ENCODE data around the gene ADIG.

Gene ADIG

GRCh38 chr20:38608188-38608587 lies 27.2 kb downstream of the ADIG start:
- no peak for TF ChIP-seq CTCF (IDR thresholded peaks at IDR 0.05; ENCODE audit: extremely low read depth, insufficient read depth, missing control alignments)
- in situ Hi-C loops (cut with MboI; ENCODE audit: low pct_unique_long_range_greater_than_20kb, low sequenced_read_pairs, unreplicated experiment), result no loop called here
- DNase-seq (ENCODE audit: low spot score), result no peak

- TF ChIP-seq CTCF (IDR thresholded peaks at IDR 0.05; ENCODE audit: extremely low read depth, insufficient read depth, missing control alignments), result no peak
- no peak for DNase-seq (ENCODE audit: low spot score)
These were observed 28.8 kb downstream of the ADIG start for GRCh38 chr20:38609815-38610214.

GRCh38 chr20:38610521-38610920 lies 29.5 kb downstream of the ADIG start:
- no peak for DNase-seq (ENCODE audit: low spot score)
- TF ChIP-seq CTCF (IDR thresholded peaks at IDR 0.05; ENCODE audit: extremely low read depth, insufficient read depth, missing control alignments), result no peak
- in situ Hi-C loops (cut with MboI; ENCODE audit: low pct_unique_long_range_greater_than_20kb, low sequenced_read_pairs, unreplicated experiment), result no loop called here

More at GRCh38 chr20:38609815-38610214, 28.8 kb downstream of the ADIG start:
- in situ Hi-C loops (cut with MboI; ENCODE audit: low pct_unique_long_range_greater_than_20kb, low sequenced_read_pairs, unreplicated experiment), result no loop called here

- in situ Hi-C loops (cut with MboI; ENCODE audit: low pct_unique_long_range_greater_than_20kb, low sequenced_read_pairs, unreplicated experiment), result no loop called here
- no peak for DNase-seq (ENCODE audit: low spot score)
- TF ChIP-seq CTCF (IDR thresholded peaks at IDR 0.05; ENCODE audit: extremely low read depth, insufficient read depth, missing control alignments), result no peak
These were observed 31.9 kb downstream of the ADIG start for GRCh38 chr20:38612751-38613515.

- in situ Hi-C loops (cut with MboI; ENCODE audit: low pct_unique_long_range_greater_than_20kb, low sequenced_read_pairs, unreplicated experiment), result no loop called here
- no peak for DNase-seq (ENCODE audit: low spot score)
- TF ChIP-seq CTCF (IDR thresholded peaks at IDR 0.05; ENCODE audit: extremely low read depth, insufficient read depth, missing control alignments), result no peak
These were observed 34.3 kb downstream of the ADIG start for GRCh38 chr20:38615283-38615682.

- no peak for TF ChIP-seq CTCF (IDR thresholded peaks at IDR 0.05; ENCODE audit: extremely low read depth, insufficient read depth, missing control alignments)
- in situ Hi-C loops (cut with MboI; ENCODE audit: low pct_unique_long_range_greater_than_20kb, low sequenced_read_pairs, unreplicated experiment), result no loop called here
- DNase-seq (ENCODE audit: low spot score), result no peak
These were observed 35.5 kb downstream of the ADIG start for GRCh38 chr20:38616457-38616856.

All from GM13977 (cell line).